Measurements from ENCODE around the gene ZBTB20.
A peak's percentile ranks its signal among the peaks of the same experiment; 100 is the strongest.
"Not testable (repeated sequence)": the region's sequence is repeated elsewhere in the genome, so short reads cannot be mapped to it uniquely, and the experiment has no call there.

Gene ZBTB20

GRCh38 chr3:115147329-115148141, 447 bp upstream of the ZBTB20 start:
- DNase-seq = peak; percentile 36

- peak; percentile 26 for DNase-seq
These were observed 1.1 kb downstream of the ZBTB20 start for GRCh38 chr3:115146032-115146417.

GRCh38 chr3:115141033-115141757, 5.9 kb downstream of the ZBTB20 start:
- no peak for DNase-seq

GRCh38 chr3:115139072-115139471, 8.0 kb downstream of the ZBTB20 start:
- no peak for DNase-seq

- DNase-seq = no peak
These were observed 12.3 kb downstream of the ZBTB20 start for GRCh38 chr3:115134648-115135347.

- no peak for DNase-seq
These were observed 19.9 kb downstream of the ZBTB20 start for GRCh38 chr3:115127208-115127607.

GRCh38 chr3:115120597-115120996, 26.5 kb downstream of the ZBTB20 start:
- no peak for DNase-seq

GRCh38 chr3:115113367-115113766, 33.7 kb downstream of the ZBTB20 start:
- DNase-seq = no peak

GRCh38 chr3:115111632-115112031, 35.5 kb downstream of the ZBTB20 start:
- no peak for DNase-seq

- no peak for DNase-seq
These were observed 36.3 kb downstream of the ZBTB20 start for GRCh38 chr3:115110830-115111229.

GRCh38 chr3:115110066-115110465, 37.0 kb downstream of the ZBTB20 start:
- not testable (repeated sequence) for DNase-seq

GRCh38 chr3:115108614-115109013, 38.5 kb downstream of the ZBTB20 start:
- no peak for DNase-seq

GRCh38 chr3:115102046-115102445, 45.0 kb downstream of the ZBTB20 start:
- DNase-seq = no peak

- DNase-seq = no peak
These were observed 46.3 kb downstream of the ZBTB20 start for GRCh38 chr3:115100806-115101205.

GRCh38 chr3:115099986-115100571, 47.0 kb downstream of the ZBTB20 start:
- DNase-seq = no peak

- DNase-seq = no peak
These were observed 47.7 kb downstream of the ZBTB20 start for GRCh38 chr3:115099134-115099985.

GRCh38 chr3:115098354-115099073, 48.6 kb downstream of the ZBTB20 start:
- no peak for DNase-seq

- no peak for DNase-seq
These were observed 51.9 kb downstream of the ZBTB20 start for GRCh38 chr3:115095236-115095635.

- DNase-seq = no peak
These were observed 54.8 kb downstream of the ZBTB20 start for GRCh38 chr3:115092220-115092791.

- no peak for DNase-seq
These were observed 56.4 kb downstream of the ZBTB20 start for GRCh38 chr3:115090712-115091111.

GRCh38 chr3:115089481-115089880, 57.6 kb downstream of the ZBTB20 start:
- no peak for DNase-seq
